NCI-H187 treated with DMSO at 0.1 percent for 48 hours (cell line): ENCODE data around the gene CCDC148.
"Not testable (repeated sequence)": the region's sequence is repeated elsewhere in the genome, so short reads cannot be mapped to it uniquely, and the experiment has no call there.

Experiments used
- DNase-seq: peaks from one replicate; lab custom pipeline; 2025; lab: John Stamatoyannopoulos, UW

CCDC148 gene

DNA sequence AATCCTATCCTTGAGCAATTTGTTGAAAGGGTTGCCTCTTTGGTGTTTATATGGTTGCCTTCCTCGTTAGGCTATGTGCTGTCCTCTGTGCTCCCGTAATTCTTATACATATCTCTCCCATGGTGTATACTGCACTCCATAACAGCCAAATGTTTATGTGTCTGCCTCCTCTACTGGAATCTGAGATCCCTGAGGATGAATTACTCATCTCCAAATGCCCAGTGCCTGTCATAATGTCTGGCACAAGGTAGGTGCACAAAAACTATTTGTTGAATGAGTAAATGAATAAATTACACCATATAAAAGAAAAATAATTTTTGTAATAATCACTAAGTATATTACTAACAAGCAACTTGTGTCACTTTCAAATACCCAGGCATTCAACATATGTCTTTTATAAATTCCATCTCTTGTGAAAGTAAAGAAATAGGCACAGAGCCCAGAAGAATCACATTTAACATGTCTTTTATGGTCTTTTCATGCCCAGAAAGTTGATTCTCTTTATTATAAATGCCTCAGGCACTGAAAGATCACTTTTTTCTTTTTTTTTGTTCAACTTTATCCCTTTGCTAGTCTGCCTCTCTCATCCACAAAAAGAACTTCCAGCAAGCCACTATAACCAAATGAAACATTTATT is 164.9 kb downstream of the CCDC148 start:
- DNase-seq, result no peak

DNA sequence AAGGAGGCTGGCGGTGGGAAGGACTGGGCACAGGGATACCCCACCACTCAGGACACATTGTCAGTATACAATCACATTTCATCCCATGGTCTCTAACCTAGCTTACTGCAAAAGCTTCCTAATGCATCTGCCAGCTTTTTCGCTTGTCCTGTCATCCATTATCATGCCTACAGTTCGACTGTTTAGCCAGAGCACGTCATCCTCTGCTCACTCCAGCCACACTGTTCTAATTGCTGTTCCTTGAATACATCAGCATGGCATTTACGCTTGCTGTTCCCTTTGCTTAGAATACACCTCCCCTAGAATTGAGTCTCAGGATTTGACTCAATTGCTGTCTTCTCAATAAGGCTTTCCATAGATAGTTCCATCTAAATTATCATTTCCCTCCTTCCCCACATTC is 166.3 kb downstream of the CCDC148 start:
- no peak for DNase-seq

DNA sequence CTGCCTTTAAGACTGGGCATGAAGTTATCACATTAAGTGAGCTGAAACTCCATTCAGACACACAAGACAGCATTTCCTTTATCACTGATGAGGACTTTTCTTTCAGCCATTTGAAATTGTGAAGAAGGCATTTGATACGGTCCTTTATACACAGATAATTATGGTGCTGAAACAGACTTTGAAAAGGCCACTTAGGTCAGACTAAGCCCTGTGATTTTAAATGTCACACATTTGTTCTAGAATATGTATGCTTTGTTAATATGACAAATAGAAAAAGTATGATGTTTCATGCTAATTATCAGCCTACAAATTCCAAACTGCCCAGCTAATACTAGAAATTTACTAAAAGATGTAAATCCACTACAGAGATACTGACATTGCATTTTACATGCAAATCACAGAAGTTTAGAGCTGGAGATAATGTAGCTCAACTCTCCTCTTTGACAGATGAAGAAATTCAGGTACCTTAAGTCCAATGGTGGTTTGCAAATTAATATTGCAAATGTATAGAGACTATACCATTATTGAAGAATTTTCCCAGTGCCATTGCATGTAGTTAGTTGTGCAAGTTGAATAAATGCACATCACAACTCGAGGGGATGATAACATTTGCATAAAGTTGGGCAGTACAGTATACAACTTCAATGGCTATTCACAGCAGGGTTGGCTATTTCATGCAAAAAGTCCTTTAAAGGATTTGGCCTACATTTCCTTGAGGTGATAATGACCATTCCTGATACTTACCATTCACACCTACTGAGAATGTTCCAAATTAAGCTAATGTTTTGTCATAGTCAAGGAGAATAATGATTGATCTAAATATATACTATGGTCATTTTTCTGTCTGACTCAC is 179.7 kb downstream of the CCDC148 start:
- no peak for DNase-seq

DNA sequence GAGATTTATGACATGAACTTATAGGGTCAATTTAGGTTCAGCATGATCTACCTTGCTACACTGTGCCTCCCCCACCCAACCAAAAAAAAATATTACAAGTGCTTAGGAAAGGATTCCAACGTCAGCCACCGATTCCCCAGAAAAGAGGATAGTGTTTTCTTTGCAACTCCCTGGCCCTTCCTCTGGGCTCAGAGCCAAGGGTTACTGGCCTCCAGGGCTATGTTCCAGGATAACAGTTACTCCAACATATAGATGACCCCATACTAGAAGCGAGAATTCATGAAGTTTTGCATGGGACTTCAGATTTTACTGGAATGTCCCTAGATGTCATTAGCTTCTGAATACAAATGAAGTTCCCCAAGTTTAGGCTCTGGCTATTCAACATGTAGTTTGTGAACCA is 182.8 kb downstream of the CCDC148 start:
- DNase-seq, result no peak

DNA sequence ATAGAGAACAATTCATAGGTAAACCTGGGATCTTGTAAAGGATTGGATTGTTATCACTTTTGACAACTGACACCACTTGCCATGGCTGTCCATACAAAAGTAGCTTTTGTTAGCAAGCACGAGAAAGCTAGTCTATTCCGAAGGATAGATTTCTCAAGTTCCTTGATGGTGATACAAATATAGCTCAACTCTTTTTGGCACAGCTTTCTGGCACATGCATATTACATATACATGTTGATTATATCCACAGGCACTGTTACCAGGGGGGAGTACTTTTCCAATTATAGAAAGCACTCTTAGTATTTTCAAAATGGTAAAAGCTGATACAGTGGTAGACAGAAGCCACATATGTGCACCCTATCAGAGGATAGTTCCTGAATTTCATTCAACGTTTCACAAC is 186.0 kb downstream of the CCDC148 start:
- no peak for DNase-seq

DNA sequence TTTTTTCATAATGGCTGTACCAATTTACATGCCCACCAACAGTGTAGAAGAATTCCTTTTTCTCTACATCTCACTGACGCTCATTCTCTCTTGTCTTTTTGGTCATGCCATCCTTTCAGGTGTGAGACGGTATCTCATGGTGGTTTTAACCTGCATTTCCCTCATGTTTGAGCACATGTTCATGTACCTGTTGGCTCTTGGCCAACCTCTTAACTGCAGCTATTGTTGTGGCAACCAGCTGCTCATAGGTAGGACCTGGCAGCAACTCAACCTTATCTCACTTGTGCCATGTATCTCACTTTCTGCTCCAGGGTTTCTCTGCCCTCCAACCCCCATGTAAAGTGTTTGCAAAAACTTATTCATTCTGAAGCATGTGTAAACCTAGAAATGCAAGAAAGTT is 187.4 kb downstream of the CCDC148 start:
- DNase-seq, result no peak

DNA sequence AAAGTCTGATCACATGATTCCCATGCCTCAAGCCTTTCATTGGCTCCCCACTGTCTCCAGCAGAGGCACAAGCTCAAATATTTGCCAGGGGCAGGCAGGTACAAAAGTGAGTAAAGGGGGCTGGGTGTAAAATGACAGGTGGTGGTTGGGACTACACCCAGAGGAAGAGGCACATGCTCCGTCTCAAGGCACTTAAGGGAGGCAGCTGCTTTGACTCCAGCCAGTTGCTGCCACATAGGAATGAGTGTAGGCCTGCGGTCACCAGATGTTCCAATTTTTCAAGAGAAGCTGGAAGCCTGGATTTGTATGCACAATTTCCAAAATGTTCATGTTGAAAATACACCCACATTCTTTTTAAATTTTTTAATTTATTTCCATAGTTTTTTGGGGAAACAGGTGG is 190.4 kb downstream of the CCDC148 start:
- DNase-seq, result no peak

DNA sequence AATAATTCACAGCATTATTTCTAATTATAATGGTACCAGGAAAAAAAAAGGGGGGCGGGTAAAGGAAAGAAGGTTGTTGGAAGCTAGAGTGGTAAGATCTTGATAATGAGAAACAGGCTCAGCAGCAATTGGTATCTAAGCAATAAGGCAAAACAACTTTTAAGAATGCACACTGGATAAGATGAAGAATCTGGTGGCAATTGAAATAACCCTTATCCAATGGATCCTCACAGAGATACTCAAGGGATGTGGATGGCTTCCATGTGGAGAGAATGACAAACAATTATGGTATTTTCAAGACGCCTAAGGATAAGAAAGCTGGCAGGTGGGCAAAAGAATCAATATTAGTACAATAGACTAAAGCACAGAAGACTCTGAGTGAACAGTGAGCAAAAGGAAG is 201.3 kb downstream of the CCDC148 start:
- DNase-seq, result peak; percentile 72

DNA sequence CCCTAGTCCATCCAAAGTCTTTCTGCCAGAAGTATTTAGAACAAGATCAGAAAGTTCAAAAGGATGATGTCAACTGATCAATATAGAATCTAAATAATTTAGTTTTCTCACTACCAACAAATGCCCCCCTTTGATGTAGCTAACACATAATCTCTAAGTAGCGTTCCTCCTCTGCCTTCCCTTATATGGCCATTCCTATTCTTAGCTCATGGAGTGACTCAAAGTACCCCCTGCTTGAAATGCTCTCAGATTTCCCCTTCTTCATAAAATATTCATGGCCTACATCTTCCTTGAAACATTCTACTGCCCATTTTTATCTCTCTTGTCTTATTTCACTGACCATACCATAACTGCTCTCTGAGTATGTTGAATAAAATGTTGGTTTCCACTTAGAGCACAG is 203.4 kb downstream of the CCDC148 start:
- peak; percentile 50 for DNase-seq

DNA sequence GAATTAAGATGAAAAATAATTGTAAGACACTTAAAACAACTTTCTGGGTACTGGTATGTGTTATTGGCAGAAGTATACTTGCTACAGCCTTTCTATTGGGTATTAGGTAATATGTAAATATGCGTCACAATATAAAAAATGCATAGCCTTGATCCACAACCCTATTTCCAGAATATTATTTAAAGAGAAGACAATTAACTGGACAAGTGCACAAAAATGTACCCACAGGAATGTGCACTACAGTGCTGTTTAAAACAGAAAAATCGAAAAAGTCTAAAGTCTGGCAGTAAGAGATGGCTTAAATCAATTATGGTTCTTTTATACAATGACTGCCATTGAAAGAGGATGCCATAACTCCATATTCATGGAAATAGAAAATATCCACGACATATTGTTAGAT is 205.2 kb downstream of the CCDC148 start:
- DNase-seq, result no peak

DNA sequence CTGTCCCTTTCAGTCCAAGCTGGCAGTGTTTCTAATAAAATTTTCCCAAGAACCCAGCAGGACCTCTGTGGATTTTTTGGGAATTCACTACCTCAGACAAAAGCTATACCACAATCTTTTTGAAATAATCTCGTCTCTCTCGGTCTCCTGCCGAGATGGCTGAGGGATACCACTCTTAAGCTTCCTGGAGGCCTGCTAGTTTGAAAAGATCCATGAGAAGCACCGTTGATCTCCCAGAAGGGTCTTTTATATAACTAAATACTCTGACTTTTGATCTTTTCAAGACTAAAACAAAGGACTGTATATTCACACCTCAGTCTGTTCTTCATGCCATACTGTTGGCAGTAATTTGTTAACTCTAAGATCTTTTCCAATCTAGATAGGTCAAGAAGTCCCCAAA is 213.2 kb downstream of the CCDC148 start:
- no peak for DNase-seq

DNA sequence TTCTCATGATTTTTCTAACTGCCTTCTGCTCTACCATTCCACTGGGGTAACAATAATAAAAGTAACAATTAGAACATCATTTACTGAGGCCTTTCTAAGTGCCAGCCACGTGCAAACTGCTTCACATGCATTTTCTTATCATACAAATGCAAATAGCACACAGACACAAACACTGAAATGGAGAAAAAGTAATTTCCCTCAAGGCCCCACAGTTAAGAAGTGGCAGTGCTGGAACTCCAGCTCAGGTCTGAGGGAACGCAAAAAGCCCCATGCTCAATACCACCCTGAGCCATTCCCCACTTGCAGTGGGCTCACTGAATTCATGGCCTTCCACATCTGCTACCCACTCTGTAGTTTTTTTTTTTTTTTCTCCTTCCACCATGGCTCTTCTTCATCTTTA is 214.3 kb downstream of the CCDC148 start:
- no peak for DNase-seq

DNA sequence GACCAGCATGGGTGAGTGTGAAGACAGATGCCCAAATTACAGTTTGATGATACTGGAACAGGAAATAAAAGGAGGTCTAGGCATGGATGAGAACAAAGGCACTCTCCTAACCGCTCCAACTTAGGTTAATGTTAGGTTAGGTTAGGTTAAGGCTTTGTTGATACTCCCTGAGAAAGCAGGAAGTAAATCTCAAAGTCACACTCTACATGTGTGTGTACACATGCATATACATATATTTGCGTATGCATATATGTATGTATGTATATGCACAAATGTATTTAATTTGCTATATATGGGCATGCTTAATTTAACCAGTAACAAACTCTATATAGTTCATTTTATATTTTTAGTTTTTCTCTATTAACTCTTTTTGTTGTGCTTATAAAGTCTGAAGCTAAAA is 215.6 kb downstream of the CCDC148 start:
- DNase-seq, result no peak

DNA sequence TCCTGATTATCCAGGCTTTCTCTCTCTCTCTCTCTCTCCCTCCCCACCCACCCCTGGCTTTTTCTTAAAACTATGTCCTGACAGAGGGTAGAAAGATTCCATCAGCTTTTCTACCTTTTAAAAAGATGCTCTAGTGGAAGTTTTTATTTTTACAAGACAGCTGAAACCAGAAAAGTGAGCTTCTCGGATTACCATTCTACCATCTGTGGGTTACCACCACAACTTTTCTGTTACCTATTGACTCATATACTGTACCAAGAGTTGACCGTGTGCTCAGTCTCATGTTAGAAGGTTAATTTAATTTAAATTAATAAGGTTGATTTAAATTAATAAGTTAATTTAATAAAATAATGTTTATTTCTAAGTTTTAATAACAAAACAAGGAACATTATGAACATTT is 217.3 kb downstream of the CCDC148 start:
- DNase-seq, result no peak

DNA sequence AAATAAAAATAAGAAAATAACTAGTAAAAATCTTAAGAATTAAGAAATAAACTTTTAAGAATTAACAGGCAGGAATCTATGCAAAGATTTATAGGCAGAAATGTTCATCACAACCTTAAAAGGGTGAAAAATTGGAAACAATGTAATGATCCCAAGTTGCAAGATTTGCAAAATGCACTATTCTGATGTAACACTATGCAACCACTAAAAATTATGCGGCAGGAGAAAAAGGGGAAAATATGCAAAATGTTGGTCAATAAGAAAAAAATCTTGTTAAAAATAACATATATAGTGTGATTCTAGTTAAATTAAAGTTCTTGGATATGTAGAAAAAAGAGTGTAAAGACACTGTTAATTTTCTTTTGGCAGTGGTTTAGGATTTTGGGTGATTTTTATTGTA is 222.1 kb downstream of the CCDC148 start:
- no peak for DNase-seq

DNA sequence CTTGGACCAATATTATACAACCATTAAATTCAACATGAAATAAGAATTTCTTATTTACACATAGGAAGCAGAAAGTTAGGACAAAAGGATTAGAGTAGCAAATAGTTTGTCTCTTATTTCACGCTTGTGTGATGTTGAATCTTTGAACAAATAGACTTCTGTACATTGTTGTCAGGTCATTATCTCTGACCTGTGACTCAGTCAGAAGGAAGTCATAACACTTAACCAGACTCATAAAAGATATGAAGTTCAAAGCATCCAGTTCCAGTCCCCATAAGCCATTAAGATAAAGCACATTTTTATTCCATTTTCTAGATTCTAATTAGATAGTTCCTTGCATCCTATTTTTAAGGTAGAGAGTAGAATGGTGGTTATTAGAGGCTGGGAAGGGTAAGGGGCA is 224.1 kb downstream of the CCDC148 start:
- DNase-seq, result no peak

DNA sequence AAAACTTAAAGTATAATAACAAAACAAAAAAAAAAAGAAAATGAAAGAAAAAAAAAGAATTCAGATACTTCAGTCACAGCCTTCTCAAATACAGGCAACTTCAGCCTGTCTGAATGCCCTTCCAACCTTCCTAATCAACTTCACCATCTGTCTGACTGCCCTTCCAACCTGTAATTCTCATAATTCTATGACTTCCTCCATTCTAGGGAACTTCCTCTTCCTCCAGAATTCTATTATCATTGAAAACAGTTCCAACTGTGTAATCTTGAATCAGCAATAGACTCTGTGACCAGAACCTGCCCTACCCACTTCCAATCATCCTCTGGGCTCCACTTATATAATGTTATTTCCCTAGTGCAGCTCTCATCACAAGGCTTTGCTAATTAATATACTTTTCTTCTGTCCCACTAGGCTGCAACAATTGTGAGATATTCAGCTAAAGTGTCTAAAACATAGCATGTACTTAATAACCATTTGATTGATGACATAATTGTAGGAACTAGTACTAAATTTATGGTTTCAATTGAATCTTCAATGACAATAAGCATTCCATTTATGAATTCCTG is 227.5 kb downstream of the CCDC148 start:
- DNase-seq, result no peak

DNA sequence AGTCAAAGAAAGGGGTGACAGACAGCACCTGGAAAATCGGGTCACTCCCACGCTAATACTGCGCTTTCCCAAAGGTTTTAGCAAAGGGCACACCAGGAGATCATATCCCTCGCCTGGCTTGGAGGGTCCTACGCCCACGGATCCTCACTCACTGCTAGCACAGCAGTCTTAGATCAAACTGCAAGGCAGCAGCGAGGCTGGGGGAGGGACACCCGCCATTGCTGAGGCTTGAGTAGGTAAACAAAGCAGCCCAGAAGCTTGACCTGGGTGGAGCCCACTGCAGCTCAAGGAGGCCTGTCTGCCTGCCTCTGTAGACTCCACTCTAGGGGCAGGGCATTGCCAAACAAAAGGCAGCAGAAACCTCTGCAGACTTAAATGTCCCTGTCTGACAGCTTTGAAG is 233.5 kb downstream of the CCDC148 start:
- DNase-seq, result not testable (repeated sequence)

DNA sequence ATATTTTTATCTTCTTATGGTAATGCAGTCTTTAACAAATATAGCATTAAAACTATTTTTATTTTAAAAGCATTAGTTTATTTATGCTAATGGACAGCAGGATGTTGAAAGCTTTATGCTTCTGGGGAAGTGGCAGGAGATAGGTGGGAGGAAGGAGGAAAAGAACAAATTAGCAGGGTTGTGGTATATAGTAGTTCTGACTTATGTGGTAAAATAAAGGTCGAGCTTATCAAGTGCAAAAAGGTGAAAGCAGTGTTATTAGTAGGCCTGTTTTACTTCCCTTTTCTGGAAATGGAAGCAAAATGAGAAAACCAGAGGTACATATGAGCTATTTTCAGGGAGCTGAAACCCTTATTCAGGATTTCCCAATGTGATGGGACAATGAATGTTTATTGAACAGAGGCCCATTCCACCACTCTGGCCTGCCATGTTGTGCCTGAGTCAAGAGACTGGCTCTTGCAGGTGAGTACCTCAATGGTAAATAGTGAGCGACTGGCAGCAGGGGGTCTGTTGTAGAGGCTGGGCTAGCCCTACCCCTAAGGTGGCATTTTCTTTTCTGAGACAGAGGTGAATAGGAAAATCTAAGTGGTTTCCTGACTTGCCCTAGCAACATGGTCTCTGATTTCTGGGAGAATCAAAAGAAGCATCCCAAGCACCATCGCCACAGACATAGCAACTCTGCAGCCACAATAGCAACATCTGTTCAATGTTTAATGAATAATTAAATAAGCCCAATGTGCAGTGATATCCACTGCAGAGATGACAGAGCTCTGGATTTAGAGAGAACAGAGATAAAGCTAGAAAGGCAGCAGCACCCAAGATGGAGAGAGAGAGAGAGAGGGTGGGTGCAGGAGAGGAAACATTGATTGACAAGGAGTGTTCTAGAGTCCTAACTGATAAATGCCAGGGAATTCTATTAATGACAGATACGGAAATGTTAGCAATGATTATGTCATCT is 235.2 kb downstream of the CCDC148 start:
- no peak for DNase-seq

DNA sequence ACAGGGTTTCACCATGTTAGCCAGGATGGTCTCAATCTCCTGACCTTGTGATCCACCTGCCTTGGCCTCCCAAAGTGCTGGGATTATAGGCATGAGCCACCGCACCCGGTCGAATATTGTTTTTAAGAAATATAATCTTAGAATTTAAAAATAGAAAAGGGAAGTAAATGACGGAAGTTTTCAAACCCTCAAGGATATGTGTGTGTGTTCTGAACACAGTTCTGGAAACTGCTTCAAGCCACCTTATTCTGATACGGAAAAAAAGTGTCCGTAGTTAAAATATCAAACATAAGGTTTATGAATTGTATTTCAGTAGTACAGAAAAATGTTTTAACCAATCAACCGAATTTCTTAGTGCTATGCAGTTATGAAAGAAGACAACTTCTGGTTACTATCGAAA is 239.0 kb downstream of the CCDC148 start:
- DNase-seq, result no peak

DNA sequence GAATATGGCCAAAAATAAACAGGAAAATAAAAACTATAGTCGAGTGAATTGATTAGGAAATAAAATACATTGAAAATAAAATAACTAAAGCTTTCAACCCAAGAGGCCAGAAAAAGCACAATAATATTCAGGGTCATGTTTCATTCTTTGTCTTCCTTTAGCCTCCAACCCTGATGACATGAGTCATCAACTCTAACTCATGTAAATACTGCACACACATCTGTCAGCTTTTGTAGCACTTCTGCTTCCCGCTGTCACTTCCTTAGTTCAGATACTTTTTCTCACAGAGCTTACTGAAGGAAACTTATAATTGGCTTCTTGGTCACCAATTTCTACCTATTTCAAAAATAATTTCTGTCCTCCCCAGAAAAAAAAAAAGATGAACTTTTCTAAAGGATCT is 242.1 kb downstream of the CCDC148 start:
- DNase-seq, result no peak

DNA sequence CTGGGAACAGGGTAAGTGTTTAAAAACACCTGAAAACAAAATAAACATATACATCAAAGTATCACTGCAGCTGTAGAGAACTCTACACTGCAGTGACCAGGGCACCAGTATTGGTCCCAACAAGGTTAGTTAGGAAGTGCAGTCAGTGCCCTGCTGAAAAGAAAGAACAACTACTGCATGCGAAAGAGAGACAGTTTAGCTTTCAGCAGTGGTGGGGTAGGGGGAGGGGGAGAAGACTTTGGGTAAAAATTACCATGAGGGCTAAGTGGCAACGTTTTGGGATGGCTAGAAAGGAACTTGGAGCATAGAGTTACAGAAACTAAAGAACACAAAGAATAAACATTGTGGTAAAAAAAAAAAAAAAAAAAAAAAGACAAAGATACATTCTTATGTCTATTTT is 242.8 kb downstream of the CCDC148 start:
- no peak for DNase-seq
